Measurements from ENCODE around the gene CALU. TPM values are rescaled to one million over a fixed set of nuclear protein-coding genes. Genes with fewer than 3 reads are reported as not detected.

CALU gene
- total RNA-seq, result 10 to 100 TPM; 53.0 to 53.9 TPM

- POLR2A ChIA-PET, result interaction anchor here (0.5 to 1.4 kb wide), 4 partner anchors 11 to 124 kb away, joined by 3 to 4 read pairs (median 3); partner anchors contain the start of gene ATP6V1F
- CTCF ChIA-PET, result interaction anchor here (1.0 to 1.3 kb wide), 2 partner anchors 17 to 37 kb away, joined by 3 read pairs; no protein-coding TSS in a partner anchor
These were observed at the start of gene CALU for GRCh38 chr7:128739048-128739962. CALU (plus strand) TSS chr7:128739359; CDS start chr7:128748584, 9,225 bp downstream.

GRCh38 chr7:128691227-128691626 is 47.9 kb upstream of the CALU start:
- ChIA-PET CTCF (no interaction called here), POLR2A (no interaction called here)

- POLR2A ChIA-PET, result no interaction called here
- CTCF ChIA-PET, result no interaction called here
These were observed 46.4 kb upstream of the CALU start for GRCh38 chr7:128692623-128693270.

- CTCF ChIA-PET, result no interaction called here
- POLR2A ChIA-PET, result no interaction called here
These were observed 45.7 kb upstream of the CALU start for GRCh38 chr7:128693373-128694015.

GRCh38 chr7:128694738-128695137 is 44.4 kb upstream of the CALU start:
- ChIA-PET POLR2A (no interaction called here), CTCF (no interaction called here)

GRCh38 chr7:128697302-128697905 is 41.8 kb upstream of the CALU start:
- ChIA-PET POLR2A (no interaction called here), CTCF (no interaction called here)

GRCh38 chr7:128699196-128699712 is 39.9 kb upstream of the CALU start:
- ChIA-PET CTCF (no interaction called here), POLR2A (no interaction called here)

GRCh38 chr7:128699895-128700294 is 39.3 kb upstream of the CALU start:
- CTCF ChIA-PET, result no interaction called here

GRCh38 chr7:128701062-128701785 is 37.9 kb upstream of the CALU start:
- POLR2A ChIA-PET, result no interaction called here
- CTCF ChIA-PET, result no interaction called here

More at GRCh38 chr7:128699895-128700294, 39.3 kb upstream of the CALU start:
- POLR2A ChIA-PET, result no interaction called here

- CTCF ChIA-PET, result no interaction called here
- POLR2A ChIA-PET, result no interaction called here
These were observed 35.4 kb upstream of the CALU start for GRCh38 chr7:128703609-128704241.

- ChIA-PET POLR2A (no interaction called here), CTCF (no interaction called here)
These were observed 33.2 kb upstream of the CALU start for GRCh38 chr7:128705891-128706333.

GRCh38 chr7:128707752-128708151 is 31.4 kb upstream of the CALU start:
- CTCF ChIA-PET, result no interaction called here
- POLR2A ChIA-PET, result no interaction called here

GRCh38 chr7:128708235-128708634 is 30.9 kb upstream of the CALU start:
- ChIA-PET CTCF (no interaction called here), POLR2A (no interaction called here)

- CTCF ChIA-PET, result no interaction called here
These were observed 30.3 kb upstream of the CALU start for GRCh38 chr7:128708824-128709223.

GRCh38 chr7:128710481-128710880 is 28.7 kb upstream of the CALU start:
- POLR2A ChIA-PET, result no interaction called here
- CTCF ChIA-PET, result no interaction called here

More at GRCh38 chr7:128708824-128709223, 30.3 kb upstream of the CALU start:
- POLR2A ChIA-PET, result no interaction called here

GRCh38 chr7:128713794-128714193 is 25.4 kb upstream of the CALU start:
- CTCF ChIA-PET, result no interaction called here

GRCh38 chr7:128714701-128715495 is 24.3 kb upstream of the CALU start:
- ChIA-PET POLR2A (no interaction called here), CTCF (no interaction called here)

More at GRCh38 chr7:128713794-128714193, 25.4 kb upstream of the CALU start:
- POLR2A ChIA-PET, result no interaction called here

Measured in activated CD8-positive, alpha-beta memory T cell treated with anti-CD3 and anti-CD28 coated beads for 36 hours (primary cell).